Measurements from ENCODE around the gene COX7A2L.

DNA sequence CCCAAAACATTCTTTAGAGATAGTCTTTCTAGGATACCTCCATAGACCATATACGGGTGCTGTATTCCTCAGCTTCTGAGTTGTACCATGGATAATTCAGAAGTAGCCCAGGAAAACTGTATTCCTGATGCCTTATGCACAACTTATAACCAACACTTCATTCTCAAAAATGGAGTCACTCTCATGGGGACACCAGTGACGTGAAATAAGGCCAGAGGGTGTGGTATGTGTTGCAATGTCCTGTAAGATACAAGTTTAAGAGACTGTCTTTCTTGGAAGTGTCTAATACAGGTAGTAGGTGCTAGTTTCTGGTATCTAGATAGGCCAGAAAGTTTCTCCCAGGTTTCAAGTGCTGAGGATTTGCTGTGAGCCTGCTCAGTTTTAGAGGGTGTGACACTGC lies 36.1 kb downstream of the COX7A2L start:
- TF ChIP-seq, protein P1, sequence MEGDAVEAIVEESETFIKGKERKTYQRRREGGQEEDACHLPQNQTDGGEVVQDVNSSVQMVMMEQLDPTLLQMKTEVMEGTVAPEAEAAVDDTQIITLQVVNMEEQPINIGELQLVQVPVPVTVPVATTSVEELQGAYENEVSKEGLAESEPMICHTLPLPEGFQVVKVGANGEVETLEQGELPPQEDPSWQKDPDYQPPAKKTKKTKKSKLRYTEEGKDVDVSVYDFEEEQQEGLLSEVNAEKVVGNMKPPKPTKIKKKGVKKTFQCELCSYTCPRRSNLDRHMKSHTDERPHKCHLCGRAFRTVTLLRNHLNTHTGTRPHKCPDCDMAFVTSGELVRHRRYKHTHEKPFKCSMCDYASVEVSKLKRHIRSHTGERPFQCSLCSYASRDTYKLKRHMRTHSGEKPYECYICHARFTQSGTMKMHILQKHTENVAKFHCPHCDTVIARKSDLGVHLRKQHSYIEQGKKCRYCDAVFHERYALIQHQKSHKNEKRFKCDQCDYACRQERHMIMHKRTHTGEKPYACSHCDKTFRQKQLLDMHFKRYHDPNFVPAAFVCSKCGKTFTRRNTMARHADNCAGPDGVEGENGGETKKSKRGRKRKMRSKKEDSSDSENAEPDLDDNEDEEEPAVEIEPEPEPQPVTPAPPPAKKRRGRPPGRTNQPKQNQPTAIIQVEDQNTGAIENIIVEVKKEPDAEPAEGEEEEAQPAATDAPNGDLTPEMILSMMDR (IDR thresholded peaks at IDR 0.05) = no peak
- TF ChIP-seq NRF1 (IDR thresholded peaks at IDR 0.05; ENCODE audit: low read depth, low read length) = no peak
- TF ChIP-seq RAD21 (IDR thresholded peaks at IDR 0.05; ENCODE audit: low read length) = no peak
- no peak for TF ChIP-seq EZH2phosphoT487 (IDR thresholded peaks at IDR 0.05; ENCODE audit: borderline replicate concordance, low read depth)
- TF ChIP-seq, protein P2, sequence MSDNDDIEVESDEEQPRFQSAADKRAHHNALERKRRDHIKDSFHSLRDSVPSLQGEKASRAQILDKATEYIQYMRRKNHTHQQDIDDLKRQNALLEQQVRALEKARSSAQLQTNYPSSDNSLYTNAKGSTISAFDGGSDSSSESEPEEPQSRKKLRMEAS (IDR thresholded peaks at IDR 0.05; ENCODE audit: low read depth) = no peak
